K562 (cell line): Measurements from ENCODE around the gene GNPTAB. TPM values are rescaled to one million over a fixed set of nuclear protein-coding genes. Genes with fewer than 3 reads are reported as not detected.

Source experiments
- ARHGAP35 ChIP-seq: fragments of 450-650 bp; IDR thresholded peaks from 2 replicates; pipeline ENCODE4 v1.6.1; 2018; ENCODE audit not compliant: partially characterized antibody
- ATF7 ChIP-seq: fragments of 450-650 bp; IDR thresholded peaks from 2 replicates; pipeline ENCODE4 v1.7.1; 2014; ENCODE audit warnings: mild to moderate bottlenecking, moderate library complexity
- CBFA2T3 ChIP-seq: fragments of 450-650 bp; IDR thresholded peaks from 2 replicates; pipeline ENCODE4 v1.6.1; 2017
- CREM ChIP-seq: IDR thresholded peaks from 2 replicates; pipeline ENCODE4 v1.6.1; 2014; ENCODE audit warnings: antibody characterized with exemption, low read depth
- EGR1 ChIP-seq: fragments of 450-650 bp; conservative IDR thresholded peaks from 2 replicates; pipeline ENCODE4 v1.6.1; 2017; ENCODE audit warnings: mild to moderate bottlenecking
- EP400 ChIP-seq: fragments of 450-650 bp; IDR thresholded peaks from 2 replicates; pipeline ENCODE4 v1.6.1; 2017; ENCODE audit warnings: antibody characterized with exemption, mild to moderate bottlenecking, moderate library complexity
- ETV1 ChIP-seq: fragments of 450-650 bp; conservative IDR thresholded peaks from 2 replicates; pipeline ENCODE4 v1.6.1; 2016; ENCODE audit warnings: missing genetic modification characterization, control low read depth, low read depth, missing compliant biosample characterization
- FOXJ2 ChIP-seq: fragments of 200-800 bp; sonication (Bioruptor generic); IDR thresholded peaks from 2 replicates; pipeline ENCODE4 v1.6.1; 2016; ENCODE audit warnings: missing genetic modification characterization, missing compliant biosample characterization
- FOXM1 ChIP-seq, 2 experiments: fragments of 450-650 bp in 1 of 2; sonication (generic) in 1 of 2; formaldehyde crosslinking in 1 of 2; IDR thresholded peaks; 2 replicates each; pipeline versions ENCODE4 v1.6.1 to v1.9.0; 2017 to 2022; ENCODE audit warnings: low read depth in 2 of 2, mild to moderate bottlenecking in 2 of 2, missing genetic modification reagents in 1 of 2, moderate library complexity in 1 of 2
- GATAD2A ChIP-seq: fragments of 450-650 bp; IDR thresholded peaks from 2 replicates; pipeline ENCODE4 v1.6.1; 2017
- ID3 ChIP-seq, 2 experiments: fragments of 250-450 bp in 1 of 2; fragments of 450-650 bp in 1 of 2; sonication (Bioruptor Pico) in 1 of 2; IDR thresholded peaks; 2 replicates each; pipeline versions ENCODE4 v1.6.1 to v1.8.0; 2016 to 2021; ENCODE audit warnings: mild to moderate bottlenecking in 2 of 2, moderate library complexity in 2 of 2, missing compliant biosample characterization in 1 of 2, missing genetic modification characterization in 1 of 2
- LEF1 ChIP-seq: fragments of 450-650 bp; IDR thresholded peaks from 2 replicates; pipeline ENCODE4 v1.6.1; 2016; ENCODE audit warnings: mild to moderate bottlenecking
- MCM3 ChIP-seq: fragments of 450-650 bp; IDR thresholded peaks from 2 replicates; pipeline ENCODE4 v1.6.1; 2016
- NELFE ChIP-seq: IDR thresholded peaks from 2 replicates; pipeline ENCODE4 v1.6.1; 2011; ENCODE audit warnings: mild to moderate bottlenecking; ENCODE audit not compliant: insufficient read depth, insufficient read length
- NONO ChIP-seq, 2 experiments: fragments of 200-400 bp in 1 of 2; fragments of 450-650 bp in 1 of 2; formaldehyde crosslinking in 1 of 2; IDR thresholded peaks; 2 replicates each; pipeline ENCODE4 v1.6.1; 2017; ENCODE audit warnings: low read depth in 2 of 2, mild to moderate bottlenecking in 2 of 2, moderate library complexity in 2 of 2, low read length in 1 of 2
- RCOR1 ChIP-seq, 2 experiments: IDR thresholded peaks; 2 replicates each; pipeline ENCODE4 v1.6.1; 2012; ENCODE audit warnings: low read depth in 2 of 2, low read length in 2 of 2, borderline replicate concordance in 1 of 2, improper control_type of control experiment in 1 of 2
- RFX5 ChIP-seq: IDR thresholded peaks from 2 replicates; pipeline ENCODE4 v1.6.1; 2011; ENCODE audit warnings: low read depth, mild to moderate bottlenecking, improper control_type of control experiment, low read length
- SLC30A9 ChIP-seq: fragments of 250-450 bp; sonication (Bioruptor Pico); IDR thresholded peaks from 2 replicates; pipeline ENCODE4 v1.8.0; 2022; ENCODE audit warnings: mild to moderate bottlenecking, moderate library complexity
- SMAD3 ChIP-seq: fragments of 450-650 bp; formaldehyde crosslinking; conservative IDR thresholded peaks from 2 replicates; pipeline ENCODE4 v1.4.0; 2020; ENCODE audit warnings: mild to moderate bottlenecking
- TAF1 ChIP-seq: IDR thresholded peaks from 2 replicates; pipeline ENCODE4 v1.6.1; 2011; ENCODE audit warnings: mild to moderate bottlenecking, low read length, moderate library complexity; ENCODE audit not compliant: insufficient read depth, control insufficient read depth, severe bottlenecking; ENCODE audit errors: extremely low read depth
- TAF15 ChIP-seq: fragments of 200-400 bp; formaldehyde crosslinking; IDR thresholded peaks from 2 replicates; pipeline ENCODE4 v1.6.1; 2017; ENCODE audit warnings: mild to moderate bottlenecking, low read depth, low read length, moderate library complexity
- TEAD4 ChIP-seq, 2 experiments: sonication (generic) in 1 of 2; formaldehyde crosslinking in 1 of 2; IDR thresholded peaks; 2 replicates each; pipeline versions ENCODE4 v1.6.1 to v1.8.0; 2012 to 2022; ENCODE audit warnings: borderline replicate concordance in 1 of 2, inconsistent platforms in 1 of 2, low read length in 1 of 2, mild to moderate bottlenecking in 1 of 2, missing genetic modification reagents in 1 of 2
- TRIM24 ChIP-seq, 2 experiments: fragments of 450-650 bp; IDR thresholded peaks; 2 replicates each; pipeline ENCODE4 v1.6.1; 2016
- XRCC5 ChIP-seq: fragments of 200-400 bp; formaldehyde crosslinking; IDR thresholded peaks from 2 replicates; pipeline ENCODE4 v1.6.1; 2017; ENCODE audit warnings: low read depth, mild to moderate bottlenecking, low read length
- ZFP1 ChIP-seq: fragments of 450-650 bp; formaldehyde crosslinking; IDR thresholded peaks from 2 replicates; pipeline ENCODE4 v1.4.0; 2020; ENCODE audit warnings: mild to moderate bottlenecking, mixed read lengths
- ZKSCAN1 ChIP-seq: fragments of 150-350 bp; IDR thresholded peaks from 2 replicates; pipeline ENCODE4 v1.6.1; 2016; ENCODE audit warnings: low read depth, low read length
- ZNF224 ChIP-seq: sonication (generic); formaldehyde crosslinking; IDR thresholded peaks from 2 replicates; pipeline ENCODE4 v1.8.0; 2022; ENCODE audit warnings: mild to moderate bottlenecking, missing genetic modification reagents
- polyA plus RNA-seq, 8 experiments: library from polyadenylated mRNA; depleted of rRNA in 4 of 8; stranded (reverse) in 5 of 8; unstranded in 3 of 8; fragments of >200 nt; fragmentation: Nextera tagmentation in 2 of 8; fragmentation: Illumina TruSeq in 1 of 8; extraction: Ambion mirVana in 2 of 8; extraction: Trizol in 1 of 8; gene quantifications; 2 replicates each; pipeline versions ENCODE4 v1.2.1 to v1.2.3, GENCODE V29; 2011 to 2014; ENCODE audit warnings: inconsistent platforms in 1 of 8, missing spikeins in 1 of 8
- total RNA-seq, 7 experiments: library from RNA; depleted of rRNA in 6 of 7; stranded (reverse); fragments of >200 nt in 6 of 7; fragmentation: Illumina TruSeq in 2 of 7; extraction: Trizol in 2 of 7; gene quantifications; 2 replicates each; pipeline versions ENCODE4 v1.2.1 to v1.2.3, GENCODE V29; 2011 to 2021; ENCODE audit warnings: low replicate concordance in 1 of 7
- TF ChIP-seq, protein P1 (sequence below): fragments of 450-650 bp; formaldehyde crosslinking; IDR thresholded peaks from 2 replicates; pipeline ENCODE4 v1.4.0; 2020; ENCODE audit warnings: mild to moderate bottlenecking, moderate library complexity

Gene GNPTAB
- total and polyA plus RNA-seq, 9 of the 15 experiments (the other 6 are each of a cell fraction or from before 2014, with no cell fraction given): 5.9 to 23.2 (median 19.3) TPM

GRCh38 chr12:101855364-101855884, 24.7 kb upstream of the GNPTAB start (continued):
- TF ChIP-seq ZKSCAN1 (no peak), EP400 (no peak; the same call in 1 of the 2 replicates), TEAD4 (IDR thresholded peaks at IDR 0.05; ENCODE audit: low read length) (peak; percentile 87), TEAD4 (CRISPR knock-in tag; IDR thresholded peaks at IDR 0.05; ENCODE audit: borderline replicate concordance) (no peak), RCOR1 (IDR thresholded peaks at IDR 0.05; ENCODE audit: borderline replicate concordance in 1 of 2, low read depth in 2 of 2, low read length in 2 of 2) (peak in 1 of 2 experiments; percentile 74; a peak in 1 of 4 replicates), ID3 (CRISPR knock-in tag; IDR thresholded peaks at IDR 0.05) (no peak), ID3 (tag; IDR thresholded peaks at IDR 0.05) (no peak), SLC30A9 (CRISPR knock-in tag) (no peak), ARHGAP35 (no peak), TAF1 (peak; percentile 40), ZFP1 (CRISPR knock-in tag) (peak; percentile 97), ZNF224 (CRISPR knock-in tag) (no peak), MCM3 (no peak), FOXJ2 (tag) (0 out of 2 replicates have a peak, but pooled peaks have one; percentile 56), LEF1 (peak; percentile 82), FOXM1 (IDR thresholded peaks at IDR 0.05; ENCODE audit: low read depth) (peak; percentile 60; the same call in 1 of the 2 replicates), FOXM1 (CRISPR knock-in tag; IDR thresholded peaks at IDR 0.05; ENCODE audit: low read depth) (no peak), EGR1 (0 out of 2 replicates have a peak, but pooled peaks have one; percentile 23), TRIM24 (IDR thresholded peaks at IDR 0.05) (peak; percentile 37 to 74; a peak in 3 of 4 replicates), CREM (0 out of 2 replicates have a peak, but pooled peaks have one; percentile 30), TAF15 (no peak), NONO (IDR thresholded peaks at IDR 0.05; ENCODE audit: low read depth in 2 of 2, low read length in 1 of 2) (no peak), NELFE (no peak), XRCC5 (no peak), ATF7 (0 out of 2 replicates have a peak, but pooled peaks have one; percentile 9), RFX5 (no peak), CBFA2T3 (peak; percentile 90), ETV1 (tag) (no peak), SMAD3 (CRISPR knock-in tag) (no peak), GATAD2A (peak; percentile 93)
- TF ChIP-seq, protein P1, sequence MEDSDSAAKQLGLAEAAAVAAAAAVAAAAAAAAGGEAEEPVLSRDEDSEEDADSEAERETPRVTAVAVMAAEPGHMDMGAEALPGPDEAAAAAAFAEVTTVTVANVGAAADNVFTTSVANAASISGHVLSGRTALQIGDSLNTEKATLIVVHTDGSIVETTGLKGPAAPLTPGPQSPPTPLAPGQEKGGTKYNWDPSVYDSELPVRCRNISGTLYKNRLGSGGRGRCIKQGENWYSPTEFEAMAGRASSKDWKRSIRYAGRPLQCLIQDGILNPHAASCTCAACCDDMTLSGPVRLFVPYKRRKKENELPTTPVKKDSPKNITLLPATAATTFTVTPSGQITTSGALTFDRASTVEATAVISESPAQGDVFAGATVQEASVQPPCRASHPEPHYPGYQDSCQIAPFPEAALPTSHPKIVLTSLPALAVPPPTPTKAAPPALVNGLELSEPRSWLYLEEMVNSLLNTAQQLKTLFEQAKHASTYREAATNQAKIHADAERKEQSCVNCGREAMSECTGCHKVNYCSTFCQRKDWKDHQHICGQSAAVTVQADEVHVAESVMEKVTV (CRISPR knock-in tag): no peak
